Mesothelial cell of epicardium (in vitro differentiated cells): ENCODE results near the gene REG3G. TPM values are rescaled to one million over a fixed set of nuclear protein-coding genes. Genes with fewer than 3 reads are reported as not detected.
"Not testable (repeated sequence)": the region's sequence is repeated elsewhere in the genome, so short reads cannot be mapped to it uniquely, and the experiment has no call there.

Source experiments
- DNase-seq, 2 experiments: peaks; one replicate each; pipeline ENCODE4 v3.0.0; 2021; ENCODE audit warnings: low spot score in 2 of 2; ENCODE audit not compliant: unreplicated experiment in 2 of 2
- H3K27ac Mint-ChIP-seq: 2 replicates; pipeline ENCODE4 v1.8.0; 2021; ENCODE audit warnings: mixed read lengths
- H3K27me3 Mint-ChIP-seq: 2 replicates; pipeline ENCODE4 v1.8.0; 2021; ENCODE audit warnings: low read depth, mixed read lengths
- H3K36me3 Mint-ChIP-seq: 2 replicates; pipeline ENCODE4 v1.8.0; 2021; ENCODE audit warnings: mixed read lengths
- H3K4me1 Mint-ChIP-seq: 2 replicates; pipeline ENCODE4 v1.8.0; 2021; ENCODE audit warnings: mixed read lengths
- H3K4me3 Mint-ChIP-seq: 2 replicates; pipeline ENCODE4 v1.8.0; 2021; ENCODE audit warnings: mild to moderate bottlenecking, moderate library complexity, mixed read lengths
- H3K9me3 Mint-ChIP-seq: 2 replicates; pipeline ENCODE4 v1.8.0; 2021; ENCODE audit warnings: mixed read lengths
- CTCF ChIP-seq: fragments of 200-600 bp; sonication (generic); IDR thresholded peaks from one replicate; pipeline ENCODE4 v1.5.0; 2021; ENCODE audit warnings: antibody characterized with exemption; ENCODE audit not compliant: unreplicated experiment
- total RNA-seq: library from RNA; stranded (reverse); gene quantifications from 3 replicates; pipeline ENCODE4 v1.2.1, GENCODE V29; 2021

REG3G gene
- total RNA-seq, 1 donor from 2014 or later = not detected

GRCh38 chr2:79016342-79016741, 9.2 kb upstream of the REG3G start:
- Mint-ChIP-seq H3K4me3 (no peak overlapping the region), H3K9me3 (no peaks in the 10 kb centered on the region), H3K27me3 (peaks cover 7% of the 10 kb centered on the region), H3K36me3 (no peaks in the 10 kb centered on the region), H3K27ac (no peak overlapping the region), H3K4me1 (no peaks in the 10 kb centered on the region)
- TF ChIP-seq CTCF = no peak
- DNase-seq = no peak

- no peak overlapping the region for H3K4me3 Mint-ChIP-seq
- TF ChIP-seq CTCF = no peak
- H3K27ac Mint-ChIP-seq = no peak overlapping the region
- H3K4me1 Mint-ChIP-seq = peaks cover 4% of the 10 kb centered on the region
- H3K9me3 Mint-ChIP-seq = peaks cover 15% of the 10 kb centered on the region
- H3K27me3 Mint-ChIP-seq = peaks cover 12% of the 10 kb centered on the region
- H3K36me3 Mint-ChIP-seq = peaks cover 1% of the 10 kb centered on the region
- DNase-seq = no peak
Measured at GRCh38 chr2:79026061-79026460, 559 bp downstream of the REG3G start.

- TF ChIP-seq CTCF = no peak
- DNase-seq = no peak
- Mint-ChIP-seq H3K36me3 (no peaks in the 10 kb centered on the region), H3K4me3 (no peak overlapping the region), H3K4me1 (peaks cover 2% of the 10 kb centered on the region), H3K27me3 (peaks cover 10% of the 10 kb centered on the region), H3K9me3 (no peaks in the 10 kb centered on the region), H3K27ac (no peak overlapping the region)
Measured at GRCh38 chr2:79039944-79040343, 14.4 kb downstream of the REG3G start.

GRCh38 chr2:79041032-79041448, 15.5 kb downstream of the REG3G start:
- Mint-ChIP-seq H3K27ac (no peak overlapping the region), H3K4me3 (no peak overlapping the region)

GRCh38 chr2:79053486-79053885, 28.0 kb downstream of the REG3G start:
- not testable (repeated sequence) for H3K4me1 Mint-ChIP-seq, H3K27me3 Mint-ChIP-seq, H3K27ac Mint-ChIP-seq, H3K9me3 Mint-ChIP-seq, H3K4me3 Mint-ChIP-seq, H3K36me3 Mint-ChIP-seq, DNase-seq

More at GRCh38 chr2:79041032-79041448, 15.5 kb downstream of the REG3G start:
- H3K36me3 Mint-ChIP-seq = no peaks in the 10 kb centered on the region
- H3K9me3 Mint-ChIP-seq = no peaks in the 10 kb centered on the region
- H3K4me1 Mint-ChIP-seq = peaks cover 2% of the 10 kb centered on the region
- H3K27me3 Mint-ChIP-seq = peaks cover 10% of the 10 kb centered on the region
- DNase-seq = no peak
- peak; percentile 66 for TF ChIP-seq CTCF

GRCh38 chr2:79054769-79055168, 29.3 kb downstream of the REG3G start:
- not testable (repeated sequence) for H3K4me3 Mint-ChIP-seq, H3K27ac Mint-ChIP-seq, H3K36me3 Mint-ChIP-seq, H3K27me3 Mint-ChIP-seq, H3K9me3 Mint-ChIP-seq, H3K4me1 Mint-ChIP-seq, DNase-seq

- no peak for TF ChIP-seq CTCF
- H3K27ac Mint-ChIP-seq = no peak overlapping the region
- H3K4me1 Mint-ChIP-seq = no peaks in the 10 kb centered on the region
Measured at GRCh38 chr2:79065201-79065600, 39.7 kb downstream of the REG3G start.

More at GRCh38 chr2:79065201-79065600, 39.7 kb downstream of the REG3G start:
- H3K4me3 Mint-ChIP-seq = no peak overlapping the region
- H3K36me3 Mint-ChIP-seq = no peaks in the 10 kb centered on the region
- peaks cover 24% of the 10 kb centered on the region for H3K27me3 Mint-ChIP-seq
- no peak for DNase-seq
- no peaks in the 10 kb centered on the region for H3K9me3 Mint-ChIP-seq
